Peyer's patch (tissue), 4 donors: ENCODE measurements around the gene EIF3A.

Experiments used
- CTCF ChIP-seq, 6 experiments: fragments of 450-650 bp in 4 of 6; fragments of 200-600 bp in 2 of 6; sonication (generic) in 1 of 6; IDR thresholded peaks; one replicate each; pipeline ENCODE4 v1.5.1; 2017 to 2019; ENCODE audit warnings: antibody characterized with exemption in 6 of 6, mild to moderate bottlenecking in 3 of 6, moderate library complexity in 1 of 6
- POLR2A ChIP-seq, 2 donors: fragments of 450-650 bp; IDR thresholded peaks; one replicate each; pipeline ENCODE4 v1.5.1; 2017; ENCODE audit warnings: antibody characterized with exemption in 2 of 2, mild to moderate bottlenecking in 2 of 2, moderate library complexity in 2 of 2

- TF ChIP-seq CTCF (IDR thresholded peaks at IDR 0.05) = no peak
- TF ChIP-seq POLR2A (IDR thresholded peaks at IDR 0.05) = no peak
Measured at GRCh38 chr10:119039161-119039560, 41.5 kb downstream of the EIF3A start.
